Neural progenitor cell (in vitro differentiated cells): Measurements from ENCODE around the gene MANBA.

Experiments
- EZH2 ChIP-seq: fragments of 200-600 bp; sonication (generic); IDR thresholded peaks from 2 replicates; pipeline ENCODE4 v1.6.1; 2017; ENCODE audit warnings: antibody characterized with exemption, mild to moderate bottlenecking, moderate library complexity
- EZH2phosphoT487 ChIP-seq: fragments of 200-600 bp; sonication (generic); IDR thresholded peaks from 2 replicates; pipeline ENCODE4 v1.6.1; 2017; ENCODE audit warnings: antibody characterized with exemption
- TF ChIP-seq, protein P1 (sequence below): fragments of 200-600 bp; sonication (generic); IDR thresholded peaks from 2 replicates; pipeline ENCODE4 v1.5.1; 2017; ENCODE audit warnings: antibody characterized with exemption, mild to moderate bottlenecking

DNA sequence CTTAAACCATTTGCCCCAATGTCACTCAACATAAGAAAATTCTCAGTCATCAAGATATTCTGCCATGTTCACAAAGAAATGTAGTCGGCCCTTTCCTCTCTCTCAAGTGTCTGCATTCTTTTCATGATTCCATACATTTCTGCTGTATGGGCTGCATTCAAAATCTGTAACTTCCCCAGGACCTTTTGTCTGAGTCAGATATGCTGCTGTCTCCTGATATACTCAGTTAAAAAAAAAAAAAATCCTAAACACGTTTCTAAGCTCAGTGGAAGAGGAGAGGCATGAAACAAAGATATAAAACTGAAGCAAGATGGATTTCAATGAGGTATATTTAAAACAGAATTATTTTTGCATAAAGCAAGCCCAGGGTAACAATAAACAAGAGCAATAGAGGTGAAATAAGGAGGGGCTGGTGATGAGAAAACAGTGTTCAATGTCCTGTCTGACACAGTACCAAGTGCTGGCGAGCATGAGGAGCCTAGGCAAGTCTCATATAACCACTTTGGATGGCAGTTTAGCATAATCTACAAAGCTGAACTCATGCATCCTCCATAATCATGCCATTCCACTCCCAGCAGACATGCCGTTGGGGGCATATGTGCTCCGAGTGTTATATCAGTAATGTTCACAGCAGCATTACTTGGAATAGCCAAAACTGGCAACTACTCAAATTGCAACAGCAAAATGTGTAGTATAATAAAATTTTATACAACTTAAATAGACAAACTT is 76.7 kb downstream of the MANBA start:
- TF ChIP-seq, protein P1, sequence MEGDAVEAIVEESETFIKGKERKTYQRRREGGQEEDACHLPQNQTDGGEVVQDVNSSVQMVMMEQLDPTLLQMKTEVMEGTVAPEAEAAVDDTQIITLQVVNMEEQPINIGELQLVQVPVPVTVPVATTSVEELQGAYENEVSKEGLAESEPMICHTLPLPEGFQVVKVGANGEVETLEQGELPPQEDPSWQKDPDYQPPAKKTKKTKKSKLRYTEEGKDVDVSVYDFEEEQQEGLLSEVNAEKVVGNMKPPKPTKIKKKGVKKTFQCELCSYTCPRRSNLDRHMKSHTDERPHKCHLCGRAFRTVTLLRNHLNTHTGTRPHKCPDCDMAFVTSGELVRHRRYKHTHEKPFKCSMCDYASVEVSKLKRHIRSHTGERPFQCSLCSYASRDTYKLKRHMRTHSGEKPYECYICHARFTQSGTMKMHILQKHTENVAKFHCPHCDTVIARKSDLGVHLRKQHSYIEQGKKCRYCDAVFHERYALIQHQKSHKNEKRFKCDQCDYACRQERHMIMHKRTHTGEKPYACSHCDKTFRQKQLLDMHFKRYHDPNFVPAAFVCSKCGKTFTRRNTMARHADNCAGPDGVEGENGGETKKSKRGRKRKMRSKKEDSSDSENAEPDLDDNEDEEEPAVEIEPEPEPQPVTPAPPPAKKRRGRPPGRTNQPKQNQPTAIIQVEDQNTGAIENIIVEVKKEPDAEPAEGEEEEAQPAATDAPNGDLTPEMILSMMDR, result no peak
- TF ChIP-seq EZH2 (no peak), EZH2phosphoT487 (no peak)
